ENCODE measurements around the gene ACTR5.

DNA sequence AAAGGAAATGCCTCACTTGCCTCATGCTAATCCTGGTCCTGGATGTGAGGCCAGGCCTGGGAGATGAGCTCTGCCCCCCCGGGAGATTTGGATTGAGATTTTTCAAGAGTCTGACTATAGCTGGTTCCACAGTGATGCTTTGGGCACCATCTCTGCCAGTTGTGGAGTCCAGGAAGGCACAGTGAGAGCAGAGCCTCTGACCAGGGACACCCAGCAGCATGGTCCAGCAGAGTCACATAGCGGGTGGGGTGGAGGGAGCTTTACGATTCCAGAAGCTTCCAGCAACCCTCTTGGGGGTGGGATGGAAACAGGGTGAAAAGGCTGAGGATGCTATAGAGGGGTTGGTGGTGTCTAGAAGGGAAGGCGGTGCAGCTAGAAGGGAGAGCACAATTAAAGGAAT, 15.3 kb upstream of the ACTR5 start:
- TF ChIP-seq FOXM1 (IDR thresholded peaks at IDR 0.05; ENCODE audit: low read depth), result no peak
- TF ChIP-seq, protein P1, sequence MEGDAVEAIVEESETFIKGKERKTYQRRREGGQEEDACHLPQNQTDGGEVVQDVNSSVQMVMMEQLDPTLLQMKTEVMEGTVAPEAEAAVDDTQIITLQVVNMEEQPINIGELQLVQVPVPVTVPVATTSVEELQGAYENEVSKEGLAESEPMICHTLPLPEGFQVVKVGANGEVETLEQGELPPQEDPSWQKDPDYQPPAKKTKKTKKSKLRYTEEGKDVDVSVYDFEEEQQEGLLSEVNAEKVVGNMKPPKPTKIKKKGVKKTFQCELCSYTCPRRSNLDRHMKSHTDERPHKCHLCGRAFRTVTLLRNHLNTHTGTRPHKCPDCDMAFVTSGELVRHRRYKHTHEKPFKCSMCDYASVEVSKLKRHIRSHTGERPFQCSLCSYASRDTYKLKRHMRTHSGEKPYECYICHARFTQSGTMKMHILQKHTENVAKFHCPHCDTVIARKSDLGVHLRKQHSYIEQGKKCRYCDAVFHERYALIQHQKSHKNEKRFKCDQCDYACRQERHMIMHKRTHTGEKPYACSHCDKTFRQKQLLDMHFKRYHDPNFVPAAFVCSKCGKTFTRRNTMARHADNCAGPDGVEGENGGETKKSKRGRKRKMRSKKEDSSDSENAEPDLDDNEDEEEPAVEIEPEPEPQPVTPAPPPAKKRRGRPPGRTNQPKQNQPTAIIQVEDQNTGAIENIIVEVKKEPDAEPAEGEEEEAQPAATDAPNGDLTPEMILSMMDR (IDR thresholded peaks at IDR 0.05), result no peak

Data from SK-N-SH (cell line).